Stimulated activated naive B cell treated with anti-CD40 and anti-IgM and Interleukin-4, amounts not matched to agents 10 μg/mL and 1 μg/mL and 100 μg/mL, for 72 hours (primary cell): ENCODE measurements around the gene ORM1.

ENCODE experiments used
- ATAC-seq, 2 donors: fragments of 150-1000 bp; cut with Tn5 transposase; replicated peaks; 2 replicates each; pipeline ENCODE4 v1.10.0; 2021; ENCODE audit warnings: moderate library complexity in 1 of 2
- DNase-seq: peaks from one replicate; pipeline ENCODE4 v3.0.0; 2021
- H3K27ac Mint-ChIP-seq: one replicate; pipeline ENCODE4 v1.8.0; 2022; ENCODE audit warnings: mild to moderate bottlenecking, mixed read lengths
- H3K27me3 Mint-ChIP-seq, 2 donors: one replicate each; pipeline ENCODE4 v1.8.0; 2022; ENCODE audit warnings: mixed read lengths in 2 of 2
- H3K36me3 Mint-ChIP-seq, 2 donors: one replicate each; pipeline ENCODE4 v1.8.0; 2022; ENCODE audit warnings: mixed read lengths in 2 of 2, mild to moderate bottlenecking in 1 of 2
- H3K4me1 Mint-ChIP-seq, 2 donors: one replicate each; pipeline ENCODE4 v1.8.0; 2022; ENCODE audit warnings: mixed read lengths in 2 of 2, mild to moderate bottlenecking in 1 of 2
- H3K4me3 Mint-ChIP-seq, 2 donors: one replicate each; pipeline ENCODE4 v1.8.0; 2022; ENCODE audit warnings: mild to moderate bottlenecking in 2 of 2, mixed read lengths in 2 of 2, moderate library complexity in 1 of 2
- H3K9me3 Mint-ChIP-seq, 2 donors: one replicate each; pipeline ENCODE4 v1.8.0; 2022; ENCODE audit warnings: mixed read lengths in 2 of 2, mild to moderate bottlenecking in 1 of 2

The ORM1 gene

DNA sequence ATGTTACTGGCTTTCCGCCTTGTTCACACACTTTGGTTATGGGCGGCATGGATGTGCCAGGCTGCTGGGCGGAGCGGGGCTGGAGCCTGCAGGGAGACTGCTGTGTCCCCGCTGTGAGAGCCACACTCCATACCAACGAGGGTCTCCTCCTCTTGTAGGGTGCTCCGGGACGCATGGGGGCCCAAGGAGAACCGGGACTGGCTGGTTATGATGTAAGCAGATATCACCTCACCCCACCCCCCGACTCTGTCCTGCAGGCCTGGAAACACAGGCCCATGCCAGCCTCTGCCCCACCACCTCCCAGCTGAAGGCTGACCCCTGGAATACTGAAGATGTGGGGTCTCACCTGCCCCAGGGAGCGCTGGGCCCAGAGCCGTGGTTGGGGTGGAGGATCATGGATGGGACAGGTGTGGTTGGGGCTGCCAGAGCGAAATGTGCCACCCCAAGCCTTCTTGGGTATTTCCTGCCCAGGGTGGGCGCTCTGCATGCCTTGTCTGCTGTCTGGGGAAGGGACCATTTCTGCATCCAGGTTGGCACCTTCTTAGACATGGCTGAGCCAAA lies 39.3 kb upstream of the ORM1 start:
- ATAC-seq (no peak), DNase-seq (no peak)
- Mint-ChIP-seq H3K27ac (no peak overlapping the region), H3K36me3 (no peaks in the 10 kb centered on the region), H3K9me3 (no peaks in the 10 kb centered on the region), H3K4me1 (no peaks in the 10 kb centered on the region), H3K27me3 (no peaks in the 10 kb centered on the region), H3K4me3 (no peak overlapping the region)

DNA sequence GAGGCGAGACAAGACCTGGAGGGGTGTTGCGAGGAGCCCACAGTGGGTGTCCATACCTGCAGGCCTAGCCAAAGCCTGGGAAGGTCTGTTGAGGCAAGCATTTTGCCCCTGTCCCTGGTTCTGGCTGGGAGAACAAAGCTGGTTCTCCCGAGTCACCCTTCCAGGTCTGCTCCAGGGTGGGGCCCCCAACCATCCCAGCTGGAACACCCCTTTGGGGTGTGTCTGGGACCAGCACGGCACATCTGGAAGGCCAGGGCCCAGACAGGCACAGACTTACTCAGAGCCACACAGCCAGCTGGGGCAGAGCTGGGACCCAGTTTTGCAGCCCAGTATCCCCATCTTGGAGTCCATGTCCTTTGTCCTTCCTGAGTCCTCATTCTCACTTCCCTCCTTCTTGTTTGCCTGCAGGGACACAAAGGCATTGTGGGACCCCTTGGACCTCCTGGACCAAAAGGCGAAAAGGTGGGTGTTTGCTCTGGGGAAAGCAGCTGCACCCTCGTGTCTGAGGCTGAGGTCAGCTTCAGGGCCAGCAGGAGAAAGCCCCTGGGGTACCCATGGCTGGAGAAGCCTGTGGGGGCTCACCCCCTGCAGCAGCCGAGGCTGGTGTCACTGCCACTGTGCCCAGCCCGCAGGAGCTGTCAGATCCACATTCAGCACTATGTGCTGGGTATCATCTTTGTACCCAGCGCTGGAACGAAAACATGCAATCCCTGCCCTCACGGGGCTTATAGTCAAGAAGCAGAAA lies 38.4 kb upstream of the ORM1 start:
- Mint-ChIP-seq H3K4me1 (no peaks in the 10 kb centered on the region), H3K27ac (no peak overlapping the region), H3K36me3 (no peaks in the 10 kb centered on the region), H3K9me3 (no peaks in the 10 kb centered on the region), H3K4me3 (no peak overlapping the region), H3K27me3 (no peaks in the 10 kb centered on the region)
- ATAC-seq (no peak), DNase-seq (no peak)

DNA sequence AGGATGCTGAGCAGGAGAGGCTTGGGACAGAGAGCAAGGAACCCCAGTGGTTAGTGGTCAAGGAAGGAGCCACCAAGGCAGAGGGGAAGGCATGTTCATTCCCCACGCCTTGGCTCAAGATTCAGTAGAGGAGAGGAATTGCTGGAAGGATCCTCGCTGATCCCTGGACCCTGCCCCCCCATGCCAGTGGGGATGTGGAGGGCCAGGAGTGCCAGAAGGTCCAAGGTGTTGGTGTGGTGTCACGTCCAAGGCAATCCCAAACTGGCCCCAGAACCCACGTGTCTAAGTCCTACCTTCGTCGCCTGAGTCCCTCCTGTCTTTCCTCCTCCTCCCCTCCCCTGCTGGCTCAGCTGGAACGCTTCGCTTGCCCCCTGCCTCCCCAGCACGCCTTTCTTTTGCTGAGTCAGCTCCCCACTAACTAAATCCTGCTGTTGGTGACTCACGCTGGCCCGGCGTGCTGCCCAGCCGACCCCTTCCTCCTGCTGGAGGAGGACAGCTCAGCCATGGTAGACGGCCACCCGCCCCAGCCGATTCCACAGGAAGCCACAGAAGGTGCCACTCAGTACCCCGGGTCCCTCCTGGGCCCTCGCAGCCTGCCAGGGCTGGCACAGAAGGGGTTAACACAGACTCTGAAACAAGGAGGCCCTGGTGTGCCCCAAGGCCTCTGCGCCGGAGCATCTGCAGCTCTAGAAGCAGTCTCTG lies 37.6 kb upstream of the ORM1 start:
- no peaks in the 10 kb centered on the region for H3K27me3 Mint-ChIP-seq
- H3K36me3 Mint-ChIP-seq = no peaks in the 10 kb centered on the region
- DNase-seq (no peak), ATAC-seq (no peak)
- H3K4me3 Mint-ChIP-seq = no peak overlapping the region
- no peaks in the 10 kb centered on the region for H3K9me3 Mint-ChIP-seq
- no peaks in the 10 kb centered on the region for H3K4me1 Mint-ChIP-seq
- H3K27ac Mint-ChIP-seq = no peak overlapping the region

DNA sequence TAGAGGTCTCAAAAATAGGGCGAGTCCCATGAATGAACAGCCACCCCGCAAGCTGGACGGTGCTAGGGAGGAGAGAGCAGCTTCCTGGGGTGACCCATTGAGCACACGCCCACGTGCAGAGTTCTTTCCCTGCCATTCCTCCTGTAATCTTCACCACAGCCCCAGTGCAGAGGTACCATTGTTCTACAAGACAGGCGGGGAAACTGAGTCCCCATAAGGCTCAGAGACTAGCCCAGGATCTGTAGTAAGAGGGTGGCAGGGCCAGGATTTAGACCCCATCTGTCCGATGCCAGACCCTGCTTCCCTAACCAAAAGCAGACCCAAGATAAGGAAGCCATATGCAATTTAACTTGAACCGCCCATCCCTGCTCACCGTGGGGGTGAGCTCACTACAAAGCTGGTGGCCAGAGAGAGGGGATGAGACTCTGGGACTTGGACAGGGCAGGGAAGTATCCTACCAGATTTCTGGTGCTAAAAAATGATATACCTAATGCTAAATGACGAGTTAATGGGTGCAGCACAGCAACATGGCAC lies 36.7 kb upstream of the ORM1 start:
- no peaks in the 10 kb centered on the region for H3K9me3 Mint-ChIP-seq
- H3K27me3 Mint-ChIP-seq = peaks cover 4% of the 10 kb centered on the region in 2 donors
- no peak overlapping the region for H3K4me3 Mint-ChIP-seq
- H3K4me1 Mint-ChIP-seq = peaks cover 5% of the 10 kb centered on the region in 2 donors
- H3K27ac Mint-ChIP-seq = no peak overlapping the region
- ATAC-seq (no peak), DNase-seq (no peak)
- no peaks in the 10 kb centered on the region for H3K36me3 Mint-ChIP-seq

DNA sequence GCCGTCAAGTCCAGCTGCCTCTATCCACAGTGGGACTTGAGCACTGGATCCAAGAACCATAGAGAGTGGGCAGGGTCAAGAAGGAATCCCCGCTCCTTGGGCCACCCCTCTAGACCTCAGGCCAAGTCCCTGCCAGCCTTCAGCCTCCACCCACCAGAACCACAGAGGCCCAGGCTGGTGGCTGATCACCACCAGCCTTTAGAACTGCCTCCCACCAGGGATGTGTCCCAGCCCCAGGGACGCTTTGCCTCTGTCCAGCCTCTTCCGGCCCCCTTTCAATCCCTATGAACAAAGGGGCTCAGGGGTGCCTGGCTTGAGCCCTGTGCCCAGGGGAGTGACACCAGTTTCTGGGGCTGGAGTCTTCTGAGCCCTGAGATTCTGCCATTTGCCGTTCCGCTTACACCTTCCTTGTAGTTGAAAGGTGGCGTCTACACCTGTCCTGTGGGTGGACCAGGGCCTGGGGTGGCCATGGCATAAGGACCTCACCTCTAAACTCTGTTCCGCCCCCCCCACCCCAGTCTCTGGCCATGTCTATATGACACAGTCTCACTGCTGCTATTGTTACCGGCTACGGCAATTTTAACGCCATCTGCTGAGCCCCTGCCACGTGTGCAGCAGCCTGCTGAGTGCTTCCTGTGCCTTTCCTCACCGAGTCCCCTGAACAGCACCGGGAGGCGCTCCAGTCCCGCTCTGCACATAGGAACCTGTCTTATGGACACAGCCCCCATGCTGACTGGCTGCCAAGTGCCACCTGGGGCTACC lies 35.7 kb upstream of the ORM1 start:
- Mint-ChIP-seq H3K36me3 (no peaks in the 10 kb centered on the region), H3K27me3 (peaks cover 12 to 13% of the 10 kb centered on the region in 2 donors), H3K4me1 (peaks cover 6% of the 10 kb centered on the region in 2 donors), H3K4me3 (no peak overlapping the region), H3K9me3 (no peaks in the 10 kb centered on the region), H3K27ac (no peak overlapping the region)
- DNase-seq (no peak), ATAC-seq (no peak)

DNA sequence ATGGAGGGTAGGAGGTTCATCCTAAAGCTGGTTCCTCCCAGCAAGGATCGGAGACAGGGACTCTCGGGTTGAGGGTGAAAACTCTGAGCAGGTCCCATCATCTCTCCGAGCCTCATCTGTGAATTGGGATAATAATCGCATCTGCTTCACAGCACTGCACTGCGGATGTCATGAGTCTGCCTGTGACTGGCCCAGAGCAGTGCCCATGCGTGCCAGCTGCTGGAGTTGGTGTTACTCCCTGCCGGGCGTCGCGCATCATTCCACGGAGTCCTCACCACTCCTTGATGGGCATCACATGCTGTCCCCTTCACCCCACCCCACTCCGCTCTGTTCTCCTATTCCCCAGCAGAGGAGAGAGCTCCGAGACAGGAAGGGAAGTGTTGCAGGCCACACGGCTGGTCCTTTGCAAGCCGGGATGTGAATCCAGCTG lies 35.1 kb upstream of the ORM1 start:
- no peak for DNase-seq
- Mint-ChIP-seq H3K27ac (no peak overlapping the region), H3K36me3 (no peaks in the 10 kb centered on the region), H3K4me1 (peaks cover 6% of the 10 kb centered on the region in 2 donors), H3K4me3 (no peak overlapping the region), H3K9me3 (no peaks in the 10 kb centered on the region), H3K27me3 (peaks cover 14 to 19% of the 10 kb centered on the region in 2 donors)
- no peak for ATAC-seq

DNA sequence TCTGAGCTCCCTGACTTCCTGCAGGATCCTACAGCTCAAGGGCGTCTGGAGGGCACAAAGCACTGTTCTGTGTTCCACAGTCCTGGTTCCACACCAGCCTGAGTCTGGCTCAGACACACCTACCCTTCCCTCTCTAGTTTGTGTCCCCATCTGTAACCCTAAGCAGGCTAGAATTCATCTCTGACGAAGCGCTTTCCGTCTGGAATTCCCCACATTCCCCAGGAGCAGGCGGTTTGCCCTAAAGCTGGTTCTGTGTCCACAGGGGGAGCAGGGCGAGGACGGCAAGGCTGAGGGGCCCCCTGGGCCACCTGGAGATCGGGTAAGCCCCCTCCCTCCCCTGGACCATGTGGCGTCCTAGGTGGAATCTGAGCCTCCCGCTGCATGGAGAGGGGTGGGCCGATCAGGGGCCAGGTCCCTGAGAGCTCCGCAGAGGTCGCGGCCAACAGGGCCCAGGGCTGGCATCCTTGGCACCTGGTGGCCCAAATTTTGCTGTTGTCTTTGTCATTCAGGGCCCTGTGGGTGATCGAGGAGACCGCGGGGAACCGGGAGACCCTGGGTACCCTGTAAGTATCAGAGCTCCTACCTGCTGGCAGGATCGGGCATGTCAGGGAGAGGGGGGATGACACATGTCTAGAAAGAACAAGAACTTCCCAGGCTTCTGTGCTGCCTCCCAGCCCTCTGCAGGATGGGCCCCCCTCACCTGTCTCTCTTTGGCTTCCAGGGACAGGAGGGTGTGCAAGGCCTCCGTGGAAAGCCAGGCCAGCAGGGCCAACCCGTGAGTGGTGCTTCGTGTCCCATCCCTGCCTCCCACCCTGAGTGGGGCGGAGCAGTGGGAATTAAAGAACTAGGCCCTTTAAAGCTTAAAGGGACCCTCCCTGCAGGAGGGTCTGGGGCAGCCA lies 34.5 kb upstream of the ORM1 start:
- Mint-ChIP-seq H3K9me3 (no peaks in the 10 kb centered on the region), H3K27ac (no peak overlapping the region), H3K4me3 (no peak overlapping the region), H3K4me1 (peaks cover 6% of the 10 kb centered on the region in 2 donors), H3K27me3 (peaks cover 14 to 19% of the 10 kb centered on the region in 2 donors), H3K36me3 (no peaks in the 10 kb centered on the region)
- ATAC-seq (no peak), DNase-seq (no peak)

DNA sequence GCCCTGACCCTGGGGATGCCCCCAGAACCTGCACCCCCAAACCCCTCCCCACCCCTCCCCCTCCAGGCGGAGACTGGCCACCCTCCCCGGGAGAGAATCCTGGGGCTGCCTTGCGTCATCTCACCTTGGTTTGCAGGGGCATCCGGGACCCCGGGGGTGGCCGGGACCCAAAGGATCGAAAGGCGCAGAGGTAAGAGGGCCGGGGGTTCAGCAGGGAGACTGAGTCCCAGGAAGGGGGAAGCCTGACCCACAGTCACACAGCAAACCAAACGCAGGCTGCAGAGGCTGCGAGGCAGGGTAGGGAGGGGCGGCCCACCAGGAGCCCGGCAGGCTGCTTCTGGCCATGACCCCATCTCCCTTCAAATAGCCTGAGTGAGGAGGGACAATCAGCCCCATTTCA lies 33.8 kb upstream of the ORM1 start:
- H3K9me3 Mint-ChIP-seq = no peaks in the 10 kb centered on the region
- ATAC-seq = no peak
- no peak overlapping the region for H3K4me3 Mint-ChIP-seq
- no peak overlapping the region for H3K27ac Mint-ChIP-seq
- H3K4me1 Mint-ChIP-seq = peaks cover 6% of the 10 kb centered on the region in 2 donors
- H3K27me3 Mint-ChIP-seq = peaks cover 14 to 19% of the 10 kb centered on the region in 2 donors
- no peak for DNase-seq
- H3K36me3 Mint-ChIP-seq = no peaks in the 10 kb centered on the region

DNA sequence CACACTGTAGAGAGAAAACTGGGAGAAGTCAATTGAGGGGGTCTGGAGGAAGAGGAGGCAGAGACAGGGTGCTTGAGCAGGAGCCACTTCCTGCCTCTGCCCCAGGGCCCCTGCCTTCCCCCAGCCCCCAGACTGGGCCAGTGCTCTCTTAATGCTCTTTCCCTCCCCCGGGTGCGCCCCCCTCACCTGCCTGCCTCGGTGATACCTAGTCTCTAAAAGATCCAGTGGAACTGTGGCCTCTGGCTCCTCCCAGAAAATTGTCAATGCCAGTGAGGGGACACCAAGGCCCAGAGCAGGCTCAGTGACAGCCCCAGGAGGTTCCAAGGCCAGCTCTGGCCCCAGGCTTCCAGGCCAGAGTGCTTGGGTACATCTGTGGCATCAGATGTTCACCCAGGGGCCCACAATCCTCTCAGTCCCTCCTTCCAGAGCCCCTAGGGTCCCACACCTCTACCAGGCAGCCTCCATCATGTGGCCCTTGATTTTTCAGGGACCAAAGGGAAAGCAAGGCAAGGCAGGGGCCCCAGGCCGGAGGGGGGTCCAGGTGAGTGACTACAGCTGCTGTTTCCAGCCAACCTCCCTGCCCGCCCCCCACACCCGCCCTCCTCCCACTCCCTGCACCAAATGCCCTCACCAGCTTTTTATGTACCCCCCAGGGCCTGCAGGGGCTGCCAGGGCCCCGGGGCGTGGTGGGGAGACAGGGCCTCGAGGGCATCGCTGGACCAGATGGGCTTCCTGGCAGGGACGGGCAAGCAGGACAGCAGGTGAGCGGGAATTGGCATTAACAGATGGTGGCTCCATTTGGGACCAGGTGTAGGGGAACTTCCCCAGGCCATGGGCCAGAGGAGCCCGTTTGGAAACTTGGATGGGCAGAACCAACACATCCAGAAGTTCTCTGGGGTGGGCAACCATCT lies 33.1 kb upstream of the ORM1 start:
- Mint-ChIP-seq H3K36me3 (no peaks in the 10 kb centered on the region), H3K27me3 (peaks cover 14 to 19% of the 10 kb centered on the region in 2 donors), H3K4me3 (no peak overlapping the region), H3K27ac (no peak overlapping the region), H3K4me1 (peaks cover 6% of the 10 kb centered on the region in 2 donors), H3K9me3 (peaks cover 0 to 4% of the 10 kb centered on the region in 2 donors)
- DNase-seq = no peak
- no peak for ATAC-seq

DNA sequence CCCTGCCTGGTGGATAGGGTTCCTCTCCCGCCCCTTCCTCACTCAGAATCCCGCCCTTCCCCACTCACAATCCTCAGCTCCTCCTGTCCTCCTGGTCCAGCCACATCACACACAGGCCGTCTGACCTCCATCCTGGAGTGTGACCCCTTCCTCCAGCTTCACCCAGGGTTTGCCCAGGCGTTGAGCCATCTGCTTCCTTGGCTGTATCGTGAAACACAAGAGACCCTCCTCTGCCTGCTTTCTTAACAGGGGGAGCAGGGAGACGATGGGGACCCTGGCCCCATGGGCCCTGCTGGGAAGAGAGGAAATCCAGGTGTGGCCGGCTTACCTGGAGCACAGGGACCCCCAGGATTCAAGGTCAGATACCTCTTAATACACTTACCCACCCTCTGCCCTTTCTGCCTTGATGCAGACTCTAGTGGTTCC lies 32.3 kb upstream of the ORM1 start:
- DNase-seq (no peak), ATAC-seq (peak; percentile 16 to 23)
- H3K4me1 Mint-ChIP-seq = peaks cover 6% of the 10 kb centered on the region in 2 donors
- H3K36me3 Mint-ChIP-seq = no peaks in the 10 kb centered on the region
- H3K27me3 Mint-ChIP-seq = peaks cover 14 to 19% of the 10 kb centered on the region in 2 donors
- H3K4me3 Mint-ChIP-seq = no peak overlapping the region
- peaks cover 0 to 7% of the 10 kb centered on the region in 2 donors for H3K9me3 Mint-ChIP-seq
- no peak overlapping the region for H3K27ac Mint-ChIP-seq

DNA sequence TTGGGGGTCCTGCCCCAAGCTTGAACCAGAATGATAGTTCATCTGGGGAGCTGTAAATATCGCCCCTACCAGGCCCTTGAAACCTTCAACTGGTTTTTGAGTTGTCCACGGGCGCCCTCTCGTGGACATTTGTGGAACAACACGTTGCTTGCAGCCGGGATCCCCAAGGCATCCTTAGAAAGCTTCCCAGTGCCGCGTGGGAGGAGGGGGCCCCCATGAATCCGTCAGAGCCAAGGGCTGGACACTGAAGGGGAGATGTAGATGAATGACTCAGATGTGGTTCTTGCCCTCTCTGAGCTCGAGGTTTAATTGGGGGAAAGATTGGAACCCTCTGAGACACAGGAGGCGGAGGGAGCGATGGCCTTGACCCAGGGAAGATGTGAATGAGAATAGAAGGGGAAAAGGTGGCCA lies 31.8 kb upstream of the ORM1 start:
- no peaks in the 10 kb centered on the region for H3K36me3 Mint-ChIP-seq
- peak overlapping the region; percentile 1 for H3K27ac Mint-ChIP-seq
- no peak overlapping the region for H3K4me3 Mint-ChIP-seq
- ATAC-seq (peak; percentile 62), DNase-seq (peak; percentile 42)
- peaks cover 14 to 19% of the 10 kb centered on the region in 2 donors for H3K27me3 Mint-ChIP-seq
- H3K9me3 Mint-ChIP-seq = peaks cover 0 to 9% of the 10 kb centered on the region in 2 donors
- H3K4me1 Mint-ChIP-seq = peaks cover 6% of the 10 kb centered on the region in 2 donors

DNA sequence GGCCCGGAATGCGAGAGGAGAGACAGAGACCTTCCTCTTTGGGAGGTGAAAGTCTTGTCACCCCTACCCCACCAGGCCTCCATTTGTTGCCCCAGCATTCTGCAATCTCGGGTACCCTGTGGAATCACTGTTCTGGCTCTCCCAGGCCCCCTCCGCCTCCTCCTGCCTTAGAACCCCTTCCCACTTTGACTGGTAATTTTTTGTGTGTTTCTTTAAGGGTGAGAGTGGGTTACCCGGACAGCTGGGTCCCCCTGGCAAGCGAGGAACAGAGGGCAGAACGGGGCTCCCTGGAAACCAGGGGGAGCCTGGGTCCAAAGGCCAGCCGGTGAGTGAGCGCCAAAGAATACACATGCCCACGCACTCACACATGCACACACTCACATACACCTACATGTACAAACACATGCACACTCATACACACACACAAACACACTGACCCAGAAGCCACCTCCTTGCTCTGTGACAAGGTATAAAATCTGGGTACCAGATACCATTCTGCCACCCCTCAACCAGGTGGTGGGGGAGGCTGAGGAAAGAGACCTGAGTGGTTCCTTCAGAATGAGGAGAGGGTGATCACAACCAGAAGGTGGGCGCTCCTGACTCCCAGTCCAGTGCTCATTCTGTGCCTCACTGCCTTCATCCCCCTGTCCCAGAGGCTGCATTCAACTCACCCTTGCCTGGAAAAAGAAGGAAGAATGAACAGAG lies 30.9 kb upstream of the ORM1 start:
- Mint-ChIP-seq H3K27ac (no peak overlapping the region), H3K4me3 (no peak overlapping the region), H3K36me3 (no peaks in the 10 kb centered on the region), H3K9me3 (peaks cover 0 to 9% of the 10 kb centered on the region in 2 donors), H3K27me3 (peaks cover 14 to 19% of the 10 kb centered on the region in 2 donors), H3K4me1 (peaks cover 6% of the 10 kb centered on the region in 2 donors)
- ATAC-seq (no peak), DNase-seq (no peak)
